ENCODE data around the gene CTNNA3.

The CTNNA3 gene

DNA sequence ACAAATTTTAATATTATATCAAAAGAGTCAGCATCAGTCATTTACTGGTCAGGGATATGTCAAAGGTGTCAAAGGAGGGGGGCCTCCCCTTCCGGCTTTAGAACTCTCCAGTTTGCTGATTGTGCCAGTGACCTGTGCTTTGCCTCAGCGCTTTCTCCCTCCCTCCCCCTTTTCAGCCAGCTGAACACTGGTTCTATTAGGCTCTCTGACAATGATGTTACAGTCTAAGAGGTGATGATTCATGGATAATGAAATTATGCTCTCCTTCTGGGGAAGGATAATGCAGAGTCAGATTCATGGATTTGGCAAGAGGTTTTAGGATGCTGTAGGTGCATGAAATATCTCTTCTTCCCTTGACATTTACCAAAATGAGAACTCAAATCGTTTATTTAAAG is 764.0 kb downstream of the CTNNA3 start:
- no peak for DNase-seq (ENCODE audit: low read depth in 2 of 2)

DNA sequence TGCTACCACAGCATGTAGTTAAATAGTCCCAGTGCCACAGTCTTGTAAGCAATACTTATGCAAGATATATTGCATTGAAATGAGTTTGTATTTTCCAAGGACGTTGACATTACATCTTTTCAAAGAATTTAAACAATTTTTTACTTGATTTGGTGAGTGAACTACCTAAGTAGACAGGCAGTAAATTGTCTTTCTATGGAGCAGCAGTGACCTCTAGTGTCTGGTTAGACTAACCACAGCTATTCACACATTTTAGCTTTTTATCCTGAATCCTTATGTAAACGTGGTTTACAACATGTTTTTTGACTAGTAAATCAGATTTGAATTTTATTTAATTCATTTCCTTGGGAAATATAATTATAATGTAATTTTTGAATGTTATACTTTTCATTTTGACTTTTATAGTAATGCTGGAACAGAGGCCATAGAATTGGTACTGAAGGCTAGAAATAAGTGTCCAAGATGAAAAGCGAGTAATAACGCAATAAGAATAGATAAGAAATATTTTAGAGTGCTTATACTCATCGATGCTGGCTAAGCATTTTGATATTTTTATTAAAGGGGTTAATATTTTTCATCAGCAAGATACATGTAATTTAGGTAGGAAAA is 764.6 kb downstream of the CTNNA3 start:
- DNase-seq (ENCODE audit: low read depth in 2 of 2) = no peak

DNA sequence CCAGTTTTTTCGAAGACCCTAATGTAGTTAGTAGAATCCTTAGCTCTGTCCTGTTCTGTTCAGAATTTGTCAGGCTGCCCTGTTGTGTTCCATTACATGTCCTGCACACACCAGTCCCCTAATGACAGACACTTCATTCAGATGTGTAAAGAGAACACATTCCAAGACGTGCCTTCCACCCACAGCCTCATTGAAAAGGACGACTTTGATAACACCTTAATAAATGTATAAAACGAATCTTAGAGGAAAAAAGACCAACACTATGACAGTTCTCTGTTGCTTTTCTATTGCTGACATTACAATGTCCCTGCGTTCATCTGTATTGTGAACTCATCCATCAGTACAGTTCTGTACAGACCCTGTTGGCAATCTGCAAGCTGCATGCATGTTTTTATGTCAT is 766.6 kb downstream of the CTNNA3 start:
- no peak for DNase-seq (ENCODE audit: low read depth in 2 of 2)

DNA sequence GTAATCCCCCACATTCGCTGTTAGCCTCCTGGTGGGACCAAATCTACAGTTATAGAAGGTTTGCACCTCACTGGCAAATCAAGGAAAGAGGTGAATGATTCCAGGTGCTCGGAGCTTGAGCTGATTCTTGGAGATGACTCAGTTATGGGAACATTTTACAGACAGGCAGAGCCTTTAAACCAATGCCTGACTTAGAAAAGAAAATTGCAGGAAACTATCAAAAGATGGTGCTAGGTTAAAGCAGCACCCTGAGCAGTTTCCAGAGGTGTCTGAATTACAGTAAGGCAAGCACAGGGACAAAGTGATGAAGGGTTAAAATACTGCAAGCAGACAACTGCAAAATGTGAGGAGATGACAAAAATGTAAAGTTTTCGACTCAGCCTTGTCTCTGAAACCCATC is 767.2 kb downstream of the CTNNA3 start:
- no peak for DNase-seq (ENCODE audit: low read depth in 2 of 2)

DNA sequence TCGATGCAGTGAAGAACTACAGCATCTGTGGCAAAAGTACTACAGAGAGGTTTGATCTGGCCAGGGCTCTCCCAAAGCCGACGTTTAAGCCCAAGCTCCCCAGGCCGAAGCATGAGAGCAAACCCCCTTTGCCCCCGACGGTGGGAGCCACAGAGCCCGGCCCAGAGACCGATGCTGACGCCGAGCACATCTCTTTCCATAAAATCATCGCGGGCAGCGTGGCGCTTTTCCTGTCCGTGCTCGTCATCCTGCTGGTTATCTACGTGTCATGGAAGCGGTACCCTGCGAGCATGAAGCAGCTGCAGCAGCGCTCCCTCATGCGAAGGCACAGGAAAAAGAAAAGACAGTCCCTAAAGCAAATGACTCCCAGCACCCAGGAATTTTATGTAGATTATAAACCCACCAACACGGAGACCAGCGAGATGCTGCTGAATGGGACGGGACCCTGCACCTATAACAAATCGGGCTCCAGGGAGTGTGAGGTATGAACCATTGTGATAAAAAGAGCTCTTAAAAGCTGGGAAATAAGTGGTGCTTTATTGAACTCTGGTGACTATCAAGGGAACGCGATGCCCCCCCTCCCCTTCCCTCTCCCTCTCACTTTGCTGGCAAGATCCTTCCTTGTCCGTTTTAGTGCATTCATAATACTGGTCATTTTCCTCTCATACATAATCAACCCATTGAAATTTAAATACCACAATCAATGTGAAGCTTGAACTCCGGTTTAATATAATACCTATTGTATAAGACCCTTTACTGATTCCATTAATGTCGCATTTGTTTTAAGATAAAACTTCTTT is 767.8 kb downstream of the CTNNA3 start:
- no peak for DNase-seq (ENCODE audit: low read depth in 2 of 2)

DNA sequence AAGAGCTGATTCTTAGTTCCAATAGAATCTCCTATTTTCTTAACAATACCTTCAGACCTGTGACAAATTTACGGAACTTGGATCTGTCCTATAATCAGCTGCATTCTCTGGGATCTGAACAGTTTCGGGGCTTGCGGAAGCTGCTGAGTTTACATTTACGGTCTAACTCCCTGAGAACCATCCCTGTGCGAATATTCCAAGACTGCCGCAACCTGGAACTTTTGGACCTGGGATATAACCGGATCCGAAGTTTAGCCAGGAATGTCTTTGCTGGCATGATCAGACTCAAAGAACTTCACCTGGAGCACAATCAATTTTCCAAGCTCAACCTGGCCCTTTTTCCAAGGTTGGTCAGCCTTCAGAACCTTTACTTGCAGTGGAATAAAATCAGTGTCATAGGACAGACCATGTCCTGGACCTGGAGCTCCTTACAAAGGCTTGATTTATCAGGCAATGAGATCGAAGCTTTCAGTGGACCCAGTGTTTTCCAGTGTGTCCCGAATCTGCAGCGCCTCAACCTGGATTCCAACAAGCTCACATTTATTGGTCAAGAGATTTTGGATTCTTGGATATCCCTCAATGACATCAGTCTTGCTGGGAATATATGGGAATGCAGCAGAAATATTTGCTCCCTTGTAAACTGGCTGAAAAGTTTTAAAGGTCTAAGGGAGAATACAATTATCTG is 768.6 kb downstream of the CTNNA3 start:
- no peak for DNase-seq (ENCODE audit: low read depth in 2 of 2)

DNA sequence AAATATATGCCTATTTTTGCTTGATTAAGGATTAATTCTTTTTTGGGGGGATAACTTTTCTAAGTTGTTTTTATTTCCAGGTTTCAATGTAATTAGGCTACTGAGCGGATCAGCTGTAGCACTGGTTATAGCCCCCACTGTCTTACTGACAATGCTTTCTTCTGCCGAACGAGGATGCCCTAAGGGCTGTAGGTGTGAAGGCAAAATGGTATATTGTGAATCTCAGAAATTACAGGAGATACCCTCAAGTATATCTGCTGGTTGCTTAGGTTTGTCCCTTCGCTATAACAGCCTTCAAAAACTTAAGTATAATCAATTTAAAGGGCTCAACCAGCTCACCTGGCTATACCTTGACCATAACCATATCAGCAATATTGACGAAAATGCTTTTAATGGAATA is 769.2 kb downstream of the CTNNA3 start:
- DNase-seq (ENCODE audit: low read depth in 2 of 2) = no peak

DNA sequence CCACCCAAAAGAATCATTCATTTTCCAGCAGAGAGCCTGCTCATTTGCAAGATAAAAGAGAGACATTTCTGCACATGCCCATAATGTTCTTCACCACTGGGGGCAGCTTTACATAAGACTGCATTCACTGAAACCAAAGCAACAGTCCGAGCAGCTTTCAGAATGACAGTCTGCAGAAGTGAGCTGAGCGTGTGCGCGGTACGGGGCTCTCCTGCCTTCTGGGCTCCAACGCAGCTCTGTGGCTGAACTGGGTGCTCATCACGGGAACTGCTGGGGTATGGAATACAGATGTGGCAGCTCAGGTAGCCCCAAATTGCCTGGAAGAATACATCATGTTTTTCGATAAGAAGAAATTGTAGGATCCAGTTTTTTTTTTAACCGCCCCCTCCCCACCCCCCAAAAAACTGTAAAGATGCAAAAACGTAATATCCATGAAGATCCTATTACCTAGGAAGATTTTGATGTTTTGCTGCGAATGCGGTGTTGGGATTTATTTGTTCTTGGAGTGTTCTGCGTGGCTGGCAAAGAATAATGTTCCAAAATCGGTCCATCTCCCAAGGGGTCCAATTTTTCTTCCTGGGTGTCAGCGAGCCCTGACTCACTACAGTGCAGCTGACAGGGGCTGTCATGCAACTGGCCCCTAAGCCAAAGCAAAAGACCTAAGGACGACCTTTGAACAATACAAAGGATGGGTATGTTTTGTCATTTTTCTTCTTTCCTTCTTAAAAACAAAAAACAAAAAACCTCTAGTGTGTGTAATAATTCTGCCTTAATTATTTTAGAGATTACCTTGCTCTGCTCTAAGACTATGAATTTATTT is 769.9 kb downstream of the CTNNA3 start, which contains the start of gene LRRTM3:
Gene LRRTM3, plus strand, starts transcription at position 141 of the 820 bp plus-strand sequence.
- DNase-seq (ENCODE audit: low read depth in 2 of 2) = no peak

DNA sequence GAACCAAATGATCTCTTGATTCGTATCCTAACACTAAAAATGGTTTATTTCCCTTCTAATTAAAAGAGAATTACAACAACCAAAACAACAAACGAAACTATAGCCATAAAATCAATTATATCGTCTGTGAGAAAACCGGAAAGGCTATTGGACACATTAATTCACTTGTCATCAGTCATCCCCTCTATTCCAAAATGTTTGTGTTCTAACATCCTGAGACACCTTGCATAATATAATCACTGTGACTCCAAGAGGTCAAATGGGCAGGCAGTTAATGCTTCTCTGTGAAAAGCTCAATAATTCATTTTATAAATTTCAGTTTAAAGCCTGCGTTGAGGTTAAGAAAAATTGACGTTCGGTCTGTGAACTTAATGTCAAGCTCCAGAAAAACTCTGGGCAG is 770.6 kb downstream of the CTNNA3 start:
- DNase-seq (ENCODE audit: low read depth in 2 of 2) = no peak

DNA sequence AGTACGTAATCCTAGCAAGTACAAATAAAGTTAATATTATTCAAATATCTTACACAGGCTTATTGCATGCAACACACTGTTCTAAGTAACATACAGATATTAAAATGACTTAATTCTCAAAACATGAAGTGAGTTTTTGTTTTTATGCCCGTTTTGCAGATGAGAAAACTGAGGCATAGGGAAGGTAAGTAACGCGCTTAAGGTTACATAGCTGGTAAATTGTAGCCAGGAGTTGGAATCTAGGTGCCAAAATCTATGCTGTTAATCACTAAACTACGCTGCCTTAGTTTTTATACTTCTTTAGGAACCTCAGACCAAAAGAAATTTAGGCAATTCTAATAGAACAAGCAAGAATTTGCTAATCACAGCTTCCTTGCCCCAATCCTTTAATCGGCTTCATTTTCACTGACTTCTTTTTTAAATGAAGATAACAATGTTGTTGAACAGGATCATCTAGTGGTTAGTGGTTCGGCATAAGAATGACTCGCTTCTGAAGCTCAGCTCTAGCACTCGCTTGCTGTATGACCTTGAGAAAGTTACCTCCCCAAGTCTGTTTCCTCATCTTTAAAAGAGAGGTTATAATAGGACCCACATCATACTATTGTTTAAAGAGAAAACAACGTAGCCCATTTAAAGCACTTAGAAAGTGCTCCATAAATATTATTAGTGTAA is 771.2 kb downstream of the CTNNA3 start:
- DNase-seq (ENCODE audit: low read depth in 2 of 2) = no peak

DNA sequence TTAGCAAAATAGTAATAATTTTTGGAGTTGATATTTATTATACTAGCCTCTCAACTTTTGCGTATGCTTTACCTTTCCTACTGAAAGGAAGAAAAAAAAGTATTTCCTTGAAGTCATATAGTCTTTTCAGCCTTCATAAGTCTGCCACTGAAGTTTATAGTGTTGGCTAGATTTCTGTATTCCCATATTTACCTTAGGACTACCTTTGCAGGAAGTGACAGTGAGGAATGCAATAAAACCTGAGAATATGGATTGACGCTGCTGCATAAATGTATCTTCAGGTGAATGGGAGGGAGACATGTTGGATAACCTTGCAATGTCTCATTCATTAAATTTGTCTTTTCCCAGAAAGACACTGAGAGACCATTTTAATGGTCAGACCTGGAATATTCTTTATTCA is 776.7 kb downstream of the CTNNA3 start:
- no peak for DNase-seq (ENCODE audit: low read depth in 2 of 2)

DNA sequence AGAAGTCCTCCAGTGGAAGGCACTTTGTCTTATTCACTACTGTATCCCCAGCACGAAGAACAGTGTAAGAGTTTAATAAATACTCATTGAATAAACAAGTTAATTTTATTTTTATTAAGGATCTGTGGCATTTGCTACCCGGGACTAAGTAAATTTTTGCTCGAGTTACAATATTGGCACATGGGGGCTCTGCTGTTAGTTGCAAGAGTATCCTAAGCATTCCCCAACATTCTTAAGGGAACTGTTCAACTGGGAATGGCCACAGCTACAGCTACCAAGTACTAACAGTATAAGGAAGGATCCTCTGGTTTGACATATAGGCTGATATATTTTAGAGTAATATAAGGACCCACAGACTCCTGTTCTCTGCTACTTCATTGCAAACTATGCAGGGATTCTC is 778.9 kb downstream of the CTNNA3 start:
- no peak for DNase-seq (ENCODE audit: low read depth in 2 of 2)

DNA sequence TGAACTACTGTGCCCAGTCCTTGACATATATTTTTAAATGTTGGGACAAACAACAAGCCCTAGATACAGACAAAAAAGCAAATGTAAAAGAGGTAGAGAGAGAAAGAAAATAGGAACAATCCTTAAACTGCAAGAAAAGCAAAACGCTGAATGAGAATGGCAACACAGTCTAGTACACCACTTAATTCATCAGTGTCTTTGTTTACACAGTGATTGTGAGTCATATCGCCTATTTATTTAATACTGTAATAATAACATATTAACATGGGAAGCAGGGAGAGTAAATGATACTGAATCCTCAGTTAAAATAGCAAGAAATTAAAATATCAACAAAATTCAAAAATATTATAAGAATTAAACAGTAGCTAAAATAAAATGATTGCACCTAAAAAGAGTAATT is 780.0 kb downstream of the CTNNA3 start:
- no peak for DNase-seq (ENCODE audit: low read depth in 2 of 2)

DNA sequence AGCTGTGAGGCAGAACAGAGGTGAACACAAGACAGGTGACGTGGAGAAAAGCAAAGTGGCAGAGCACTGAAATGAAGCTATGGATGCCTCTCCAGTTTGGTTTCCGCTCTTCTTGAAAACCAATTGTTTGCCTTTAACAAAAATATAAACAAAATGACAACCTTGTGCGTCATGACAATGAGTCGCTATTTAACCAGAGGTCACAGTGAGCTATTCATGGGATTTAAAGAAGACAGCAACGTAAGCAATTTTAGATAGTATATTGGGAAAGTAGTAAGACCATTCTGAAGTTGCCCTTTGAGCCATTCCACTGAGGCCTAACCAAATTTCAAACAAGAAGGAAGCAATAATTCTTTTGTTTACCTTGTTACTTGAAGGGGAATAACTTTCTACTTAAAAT is 785.3 kb downstream of the CTNNA3 start:
- DNase-seq (ENCODE audit: low read depth in 2 of 2) = no peak

DNA sequence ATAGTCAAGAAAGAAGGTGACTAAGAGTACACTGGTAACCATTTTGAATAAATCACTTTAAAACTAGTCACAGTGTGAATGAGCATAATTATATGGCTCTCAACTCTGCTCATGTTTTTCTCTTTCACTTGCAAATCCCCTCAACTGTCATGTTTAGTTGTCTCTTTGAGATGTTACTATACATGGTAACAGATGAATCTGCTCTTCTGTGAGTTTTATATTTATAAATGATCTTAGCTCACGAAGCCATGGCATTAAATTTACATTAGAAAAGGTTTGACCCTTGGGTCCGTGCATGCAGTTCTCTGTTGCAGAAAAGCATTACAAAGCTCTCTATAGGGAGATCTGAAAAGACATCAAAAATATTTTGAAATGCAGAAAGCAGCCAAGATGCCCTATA is 803.1 kb downstream of the CTNNA3 start:
- no peak for DNase-seq (ENCODE audit: low read depth in 2 of 2)

DNA sequence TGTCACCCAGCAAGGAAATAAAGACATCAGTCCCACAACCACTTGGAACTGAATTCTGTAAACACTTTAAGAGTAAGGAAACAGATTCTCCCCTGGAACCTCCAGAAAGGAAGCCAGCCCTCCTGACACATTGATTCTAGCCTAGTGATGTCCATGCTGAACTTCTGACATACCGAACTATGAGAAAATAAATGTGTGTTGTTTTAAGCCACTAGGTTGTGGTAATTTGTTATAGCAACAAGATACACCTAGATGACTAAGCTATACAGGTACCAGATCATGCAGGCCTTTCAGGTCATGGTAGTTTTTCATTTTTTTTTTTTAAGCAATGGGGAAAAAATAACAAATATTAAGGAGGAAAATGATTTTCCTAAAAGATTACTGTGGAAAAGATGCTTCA is 807.8 kb downstream of the CTNNA3 start:
- no peak for DNase-seq (ENCODE audit: low read depth in 2 of 2)

DNA sequence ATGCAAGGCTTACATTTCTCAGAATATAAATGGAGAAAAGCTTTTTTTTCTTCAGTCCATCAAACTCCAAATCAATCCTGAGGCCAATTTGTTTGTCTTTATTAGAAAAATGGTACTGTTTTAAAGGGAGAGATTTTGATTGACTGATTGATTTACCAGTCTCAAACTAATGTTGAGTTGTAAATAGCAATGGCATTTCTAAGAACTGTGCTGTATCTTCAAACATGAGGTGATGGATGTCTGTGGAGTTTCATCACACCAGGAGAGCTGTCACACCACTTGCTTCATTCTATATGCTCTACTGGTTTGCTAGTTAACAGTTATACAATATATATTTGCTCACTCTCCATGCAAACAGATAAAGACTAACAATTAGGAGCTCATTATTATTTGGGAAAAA is 809.1 kb downstream of the CTNNA3 start:
- no peak for DNase-seq (ENCODE audit: low read depth in 2 of 2)

DNA sequence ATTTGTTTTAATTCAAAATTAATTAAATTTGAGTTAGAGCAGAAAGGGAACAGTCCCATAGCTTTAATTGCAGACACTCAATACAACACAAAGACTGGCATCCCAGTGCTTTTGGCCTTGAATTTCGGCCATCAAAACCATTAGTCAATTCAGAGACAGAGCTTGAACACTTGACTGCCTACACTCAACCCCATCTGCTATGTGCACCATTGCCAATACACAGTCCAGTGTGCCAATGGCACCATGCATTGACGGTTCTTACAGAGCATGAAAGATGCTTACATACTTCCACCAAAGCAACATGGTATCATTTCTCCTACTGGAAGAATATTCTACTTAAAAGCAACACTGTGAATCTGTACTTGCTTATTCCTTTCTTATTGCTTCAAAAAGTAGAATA is 813.7 kb downstream of the CTNNA3 start:
- no peak for DNase-seq (ENCODE audit: low read depth in 2 of 2)

DNA sequence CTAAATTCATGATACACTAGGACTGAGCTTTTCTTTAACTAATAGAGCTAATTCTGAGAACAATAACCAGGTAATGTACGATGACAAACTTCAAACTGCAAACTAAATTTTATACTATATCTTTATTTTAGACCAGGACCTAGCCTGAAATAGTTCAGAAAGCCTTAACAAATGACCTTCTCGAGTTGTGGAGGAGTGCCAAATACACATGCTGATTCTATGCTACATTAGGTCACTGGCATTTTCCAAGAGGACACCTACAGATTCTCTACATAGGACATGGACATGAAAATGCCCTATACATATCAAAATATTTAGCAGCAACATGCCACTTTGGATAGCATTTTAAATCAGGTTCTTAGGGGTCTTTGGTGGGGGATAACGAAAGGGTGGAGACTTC is 814.2 kb downstream of the CTNNA3 start:
- DNase-seq (ENCODE audit: low read depth in 2 of 2) = no peak

DNA sequence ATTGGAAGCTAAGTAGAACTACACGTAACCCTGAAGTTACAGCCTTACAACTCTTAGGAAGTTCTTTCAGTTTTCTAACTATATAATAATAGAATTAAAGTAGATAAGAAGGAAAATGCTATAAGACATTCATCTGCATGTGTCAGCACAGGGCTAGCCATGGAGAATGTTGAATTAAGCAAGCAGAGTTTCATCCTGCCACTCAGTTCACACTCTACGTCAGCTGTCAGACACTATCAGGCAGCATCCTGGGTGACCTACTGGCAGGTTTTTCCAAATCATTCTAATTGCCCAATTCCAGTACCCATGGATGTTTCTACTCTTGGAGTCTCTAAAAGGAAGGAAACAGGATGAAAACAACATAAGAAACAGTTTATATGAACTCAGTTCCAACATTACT is 815.2 kb downstream of the CTNNA3 start:
- DNase-seq (ENCODE audit: low read depth in 2 of 2) = no peak

DNA sequence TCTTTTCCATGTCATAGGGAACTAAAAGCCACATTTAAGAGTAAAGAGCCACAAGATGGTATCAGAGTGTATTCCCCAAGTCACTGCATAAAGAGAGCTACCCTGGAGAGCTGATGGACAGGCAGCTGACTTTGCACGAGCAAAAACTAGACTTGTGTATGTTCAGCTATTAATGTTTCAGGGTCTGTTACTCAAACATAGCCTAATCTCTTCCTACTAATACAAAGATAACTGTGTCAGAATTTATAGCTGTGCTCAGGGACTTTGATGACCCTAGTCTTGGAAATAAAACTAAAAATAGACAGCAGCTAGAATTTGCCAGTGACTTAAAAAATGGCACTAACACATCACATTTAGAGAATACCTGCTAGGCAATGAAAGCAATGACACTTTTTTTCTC is 815.7 kb downstream of the CTNNA3 start:
- no peak for DNase-seq (ENCODE audit: low read depth in 2 of 2)

DNA sequence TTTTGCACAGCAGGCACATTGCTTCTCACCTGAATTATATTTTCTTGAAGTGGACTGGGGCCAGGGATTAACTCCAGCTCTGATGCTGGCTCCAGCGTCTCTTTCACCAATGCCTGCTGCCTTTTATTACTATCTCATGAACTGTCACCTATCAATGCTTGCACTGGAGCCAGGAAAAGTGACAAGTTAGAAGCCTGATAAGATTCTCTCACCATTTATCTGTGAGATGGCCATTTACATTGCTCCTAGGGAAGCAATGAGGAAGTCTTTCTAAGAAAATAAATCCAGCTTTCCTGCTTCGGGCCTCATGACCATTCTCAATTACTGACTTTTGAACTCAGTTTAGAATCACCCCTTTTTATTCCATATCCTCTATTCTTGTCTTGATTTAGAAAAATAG is 818.6 kb downstream of the CTNNA3 start:
- DNase-seq (ENCODE audit: low read depth in 2 of 2) = no peak

Data from stimulated activated CD8-positive, alpha-beta memory T cell treated with anti-CD3 and anti-CD28 coated beads, Interleukin-7, amount 100 ng/mL, for 1 hour (primary cell).